H9 (cell line): Measurements from ENCODE around the gene RRAD. TPM values are rescaled to one million over a fixed set of nuclear protein-coding genes. Genes with fewer than 3 reads are reported as not detected.
A peak's percentile ranks its signal among the peaks of the same experiment; 100 is the strongest.

Experiments
- DNase-seq: peaks from one replicate; pipeline ENCODE4 v3.0.0-alpha.2; 2017
- H2AFZ ChIP-seq: one replicate; pipeline ENCODE4 v1.6.1; 2013; ENCODE audit warnings: mild to moderate bottlenecking, low read length, control low read depth, moderate library complexity
- H2AK5ac ChIP-seq: 2 replicates; pipeline ENCODE4 v1.6.1; 2013; ENCODE audit warnings: low read length, control low read depth, mixed read lengths; ENCODE audit not compliant: insufficient read length
- H2BK120ac ChIP-seq: one replicate; pipeline ENCODE4 v1.6.1; 2013; ENCODE audit warnings: low read depth, mild to moderate bottlenecking, low read length, control low read depth, inconsistent platforms; ENCODE audit not compliant: poor library complexity, severe bottlenecking
- H2BK12ac ChIP-seq: 2 replicates; pipeline ENCODE4 v1.6.1; 2013; ENCODE audit warnings: low read length, control low read depth, mixed read lengths, low read depth; ENCODE audit not compliant: insufficient read length
- H2BK15ac ChIP-seq: 2 replicates; pipeline ENCODE4 v1.6.1; 2013; ENCODE audit warnings: low read depth, low read length, control low read depth
- H2BK20ac ChIP-seq: one replicate; pipeline ENCODE4 v1.6.1; 2013; ENCODE audit warnings: low read depth, mild to moderate bottlenecking, low read length, control low read depth, inconsistent platforms; ENCODE audit not compliant: poor library complexity, severe bottlenecking
- H2BK5ac ChIP-seq: 2 replicates; pipeline ENCODE4 v1.6.1; 2013; ENCODE audit warnings: low read length, control low read depth, mixed read lengths; ENCODE audit not compliant: insufficient read length
- H3K14ac ChIP-seq: 2 replicates; pipeline ENCODE4 v1.6.1; 2013; ENCODE audit warnings: low read length, control low read depth; ENCODE audit not compliant: insufficient read depth
- H3K18ac ChIP-seq: 2 replicates; pipeline ENCODE4 v1.6.1; 2013; ENCODE audit warnings: low read depth, mild to moderate bottlenecking, mixed read lengths, low read length, control low read depth; ENCODE audit not compliant: insufficient read length
- H3K23ac ChIP-seq: 2 replicates; pipeline ENCODE4 v1.6.1; 2013; ENCODE audit warnings: low read length, control low read depth, mixed read lengths, low read depth; ENCODE audit not compliant: insufficient read length
- H3K23me2 ChIP-seq: 2 replicates; pipeline ENCODE4 v1.6.1; 2013; ENCODE audit warnings: low read depth, mild to moderate bottlenecking, mixed read lengths, low read length, control low read depth; ENCODE audit not compliant: insufficient read length, poor library complexity, severe bottlenecking
- H3K27ac ChIP-seq: 2 replicates; pipeline ENCODE4 v1.5.1; 2013; ENCODE audit warnings: low read length, control low read depth, mixed read lengths, low read depth; ENCODE audit not compliant: insufficient read length
- H3K27me3 ChIP-seq: 2 replicates; pipeline ENCODE4 v1.6.1; 2013; ENCODE audit warnings: low read length, control low read depth, inconsistent platforms; ENCODE audit not compliant: insufficient read depth
- H3K4ac ChIP-seq: 2 replicates; pipeline ENCODE4 v1.6.1; 2013; ENCODE audit warnings: low read depth, mild to moderate bottlenecking, control low read depth, inconsistent platforms, low read length, moderate library complexity
- H3K4me1 ChIP-seq: 2 replicates; pipeline ENCODE4 v1.6.1; 2013; ENCODE audit warnings: low read length, control low read depth, inconsistent platforms; ENCODE audit not compliant: insufficient read depth
- H3K4me2 ChIP-seq: 2 replicates; pipeline ENCODE4 v1.6.1; 2013; ENCODE audit warnings: low read length, control low read depth, mixed read lengths; ENCODE audit not compliant: insufficient read length, insufficient read depth
- H3K56ac ChIP-seq: 2 replicates; pipeline ENCODE4 v1.6.1; 2013; ENCODE audit warnings: low read depth, mild to moderate bottlenecking, mixed read lengths, low read length, control low read depth; ENCODE audit not compliant: insufficient read length
- H3K79me1 ChIP-seq: 2 replicates; pipeline ENCODE4 v1.6.1; 2013; ENCODE audit warnings: low read depth, mild to moderate bottlenecking, moderate library complexity, low read length, control low read depth, inconsistent platforms; ENCODE audit not compliant: insufficient read depth, poor library complexity, severe bottlenecking
- H3K79me2 ChIP-seq: 2 replicates; pipeline ENCODE4 v1.6.1; 2013; ENCODE audit warnings: low read length, control low read depth, inconsistent platforms; ENCODE audit not compliant: insufficient read depth
- H3K9ac ChIP-seq: 2 replicates; pipeline ENCODE4 v1.6.1; 2013; ENCODE audit warnings: low read length, control low read depth, mixed read lengths; ENCODE audit not compliant: insufficient read length; ENCODE audit errors: extremely low read depth
- H3K9me3 ChIP-seq: one replicate; pipeline ENCODE4 v1.6.1; 2013; ENCODE audit warnings: low read depth, low read length, inconsistent platforms; ENCODE audit not compliant: control insufficient read depth
- H3T11ph ChIP-seq: one replicate; pipeline ENCODE4 v1.6.1; 2013; ENCODE audit warnings: mild to moderate bottlenecking, low read length, control low read depth, inconsistent platforms
- H4K20me1 ChIP-seq: one replicate; pipeline ENCODE4 v1.6.1; 2013; ENCODE audit not compliant: control insufficient read depth, insufficient read length, insufficient read depth
- H4K5ac ChIP-seq: 2 replicates; pipeline ENCODE4 v1.6.1; 2013; ENCODE audit warnings: low read depth, mild to moderate bottlenecking, mixed read lengths, low read length, control low read depth; ENCODE audit not compliant: insufficient read length
- H4K8ac ChIP-seq: replicated peaks from 2 replicates; pipeline ENCODE4 v1.6.1; 2013; ENCODE audit warnings: low read length, control low read depth, mixed read lengths, low read depth; ENCODE audit not compliant: insufficient read length
- H4K91ac ChIP-seq: 2 replicates; pipeline ENCODE4 v1.6.1; 2013; ENCODE audit warnings: low read depth, mild to moderate bottlenecking, moderate library complexity, mixed read lengths, low read length, control low read depth; ENCODE audit not compliant: insufficient read length
- H3K27ac Mint-ChIP-seq, 3 experiments: 2 replicates in 2 of 3; 3 replicates in 1 of 3; pipeline ENCODE4 v1.8.0; 2020 to 2021; ENCODE audit warnings: mixed read lengths in 3 of 3, mild to moderate bottlenecking in 1 of 3, moderate library complexity in 1 of 3
- H3K27me3 Mint-ChIP-seq: 2 replicates; pipeline ENCODE4 v1.8.0; 2021; ENCODE audit warnings: low read depth, mild to moderate bottlenecking, moderate library complexity, mixed read lengths
- H3K36me3 Mint-ChIP-seq, 3 experiments: 2 replicates in 2 of 3; 3 replicates in 1 of 3; pipeline ENCODE4 v1.8.0; 2020 to 2021; ENCODE audit warnings: low read depth in 3 of 3, mixed read lengths in 3 of 3; ENCODE audit not compliant: insufficient read depth in 1 of 3
- H3K4me1 Mint-ChIP-seq, 2 experiments: 2 replicates each; pipeline ENCODE4 v1.8.0; 2020; ENCODE audit warnings: mixed read lengths in 2 of 2
- H3K4me3 Mint-ChIP-seq, 2 experiments: 2 replicates in 1 of 2; 3 replicates in 1 of 2; pipeline ENCODE4 v1.8.0; 2020 to 2021; ENCODE audit warnings: mild to moderate bottlenecking in 2 of 2, mixed read lengths in 2 of 2, moderate library complexity in 1 of 2
- H3K9me3 Mint-ChIP-seq, 2 experiments: 2 replicates in 1 of 2; 3 replicates in 1 of 2; pipeline ENCODE4 v1.8.0; 2020; ENCODE audit warnings: mild to moderate bottlenecking in 2 of 2, mixed read lengths in 2 of 2, moderate library complexity in 1 of 2
- WGBS: extraction: QIAGEN DNeasy Blood & Tissue Kit; methylation state at CpG from one replicate; pipeline ENCODE4 v1.1.7; 2013; ENCODE audit warnings: missing lambda C conversion rate, low lambda C conversion rate, mixed read lengths; ENCODE audit not compliant: insufficient read length; ENCODE audit errors: extremely low coverage; 5-methylcytosine and 5-hydroxymethylcytosine counted together
- total RNA-seq: library from RNA; stranded (reverse); gene quantifications from 2 replicates; pipeline ENCODE4 v1.2.1, GENCODE V29; 2021
- TF ChIP-seq, protein P1 (sequence below): fragments of 200-600 bp; sonication (generic); conservative IDR thresholded peaks from 3 replicates; pipeline ENCODE4 v1.8.0; 2021; ENCODE audit warnings: antibody characterized with exemption, mild to moderate bottlenecking

The RRAD gene
- total RNA-seq, 1 experiment from 2014 or later: 0.72 TPM

GRCh38 chr16:66934138-66934838 lies 9.0 kb upstream of the RRAD start, which contains the start of gene CIAO2B:
CIAO2B (minus strand) TSS chr16:66934402; CDS start chr16:66934364, 38 bp downstream.
- H2BK20ac ChIP-seq: no peak within 1 kb of the TSS
- peak within 1 kb of the TSS; percentile 95 for H3K4me2 ChIP-seq
- peak within 1 kb of the TSS; percentile 66 for H3K9ac ChIP-seq
- Mint-ChIP-seq H3K36me3 (peaks cover 5 to 24% (median 6%) of the 10 kb centered on the region in 3 experiments), H3K4me1 (peaks cover 13 to 27% of the 10 kb centered on the region in 2 experiments), H3K27ac (peak within 1 kb of the TSS; percentile 18 to 95 (median 79); a peak in 4 of 7 replicates), H3K4me3 (peak within 1 kb of the TSS; percentile 96 to 97), H3K9me3 (no peaks in the 10 kb centered on the region), H3K27me3 (no peaks in the 10 kb centered on the region)
- no peak within 1 kb of the TSS for H4K5ac ChIP-seq
- no peak within 1 kb of the TSS for H3K27ac ChIP-seq
- H4K8ac ChIP-seq: no peak within 1 kb of the TSS
- H3K4me1 ChIP-seq: no peaks in the 10 kb centered on the region
- no peaks in the 10 kb centered on the region for H3K79me2 ChIP-seq
- H4K91ac ChIP-seq: no peak within 1 kb of the TSS
- peak within 1 kb of the TSS; percentile 27 for H3K18ac ChIP-seq
- H3K79me1 ChIP-seq: no peaks in the 10 kb centered on the region
- H4K20me1 ChIP-seq: no peaks in the 10 kb centered on the region
- H2BK12ac ChIP-seq: no peak within 1 kb of the TSS
- no CpG with 5 or more reads among the region's 76 CpGs for WGBS
- H3K27me3 ChIP-seq: no peaks in the 10 kb centered on the region
- peak; percentile 74 for DNase-seq
- no peak within 1 kb of the TSS for H3K4ac ChIP-seq
- no peak within 1 kb of the TSS for H2BK120ac ChIP-seq
- H2AK5ac ChIP-seq: no peak within 1 kb of the TSS
- H3T11ph ChIP-seq: no peak within 1 kb of the TSS
- no peak within 1 kb of the TSS for H3K23ac ChIP-seq
- H2BK15ac ChIP-seq: no peak within 1 kb of the TSS
- H3K14ac ChIP-seq: peak within 1 kb of the TSS; percentile 82
- no peaks in the 10 kb centered on the region for H3K9me3 ChIP-seq
- no peak within 1 kb of the TSS for H3K56ac ChIP-seq
- TF ChIP-seq, protein P1, sequence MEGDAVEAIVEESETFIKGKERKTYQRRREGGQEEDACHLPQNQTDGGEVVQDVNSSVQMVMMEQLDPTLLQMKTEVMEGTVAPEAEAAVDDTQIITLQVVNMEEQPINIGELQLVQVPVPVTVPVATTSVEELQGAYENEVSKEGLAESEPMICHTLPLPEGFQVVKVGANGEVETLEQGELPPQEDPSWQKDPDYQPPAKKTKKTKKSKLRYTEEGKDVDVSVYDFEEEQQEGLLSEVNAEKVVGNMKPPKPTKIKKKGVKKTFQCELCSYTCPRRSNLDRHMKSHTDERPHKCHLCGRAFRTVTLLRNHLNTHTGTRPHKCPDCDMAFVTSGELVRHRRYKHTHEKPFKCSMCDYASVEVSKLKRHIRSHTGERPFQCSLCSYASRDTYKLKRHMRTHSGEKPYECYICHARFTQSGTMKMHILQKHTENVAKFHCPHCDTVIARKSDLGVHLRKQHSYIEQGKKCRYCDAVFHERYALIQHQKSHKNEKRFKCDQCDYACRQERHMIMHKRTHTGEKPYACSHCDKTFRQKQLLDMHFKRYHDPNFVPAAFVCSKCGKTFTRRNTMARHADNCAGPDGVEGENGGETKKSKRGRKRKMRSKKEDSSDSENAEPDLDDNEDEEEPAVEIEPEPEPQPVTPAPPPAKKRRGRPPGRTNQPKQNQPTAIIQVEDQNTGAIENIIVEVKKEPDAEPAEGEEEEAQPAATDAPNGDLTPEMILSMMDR: no peak
- H3K23me2 ChIP-seq: peaks cover 16% of the 10 kb centered on the region
- no peak within 1 kb of the TSS for H2AFZ ChIP-seq
- H2BK5ac ChIP-seq: no peak within 1 kb of the TSS
